ENCODE data around the gene UVRAG. TPM values are rescaled to one million over a fixed set of nuclear protein-coding genes. Genes with fewer than 3 reads are reported as not detected.

UVRAG gene
- total RNA-seq, 3 donors from 2014 or later (not counting 1 experiment from before 2014, with no cell fraction given): 39.9 to 52.5 (median 41.4) TPM

- H3K27me3 Mint-ChIP-seq (ENCODE audit: low read depth in 2 of 2): no peaks in the 10 kb centered on the region
- H3K4me1 ChIP-seq (ENCODE audit: control insufficient read depth, insufficient read depth, low read length): no peaks in the 10 kb centered on the region
- peaks cover 13% of the 10 kb centered on the region for H3K36me3 Mint-ChIP-seq
- no peak overlapping the region for H3K4me3 Mint-ChIP-seq
- no peaks in the 10 kb centered on the region for H3K27me3 ChIP-seq (ENCODE audit: control insufficient read depth, insufficient read depth, low read length)
- peaks cover 32% of the 10 kb centered on the region for H3K36me3 ChIP-seq (ENCODE audit: control insufficient read depth, insufficient read depth, low read length)
- intact Hi-C loops (cut with micrococcal nuclease): no loop called here
- H3K4me1 Mint-ChIP-seq: peaks cover 0 to 9% of the 10 kb centered on the region in 2 donors
- DNase-seq (no peak), ATAC-seq (no peak)
- H3K27ac ChIP-seq (ENCODE audit: low read length): no peak overlapping the region
- H3K27ac Mint-ChIP-seq: no peak overlapping the region
- H3K9me3 ChIP-seq (ENCODE audit: control insufficient read depth, insufficient read depth, low read length): no peaks in the 10 kb centered on the region
- TF ChIP-seq CTCF (IDR thresholded peaks at IDR 0.05): no peak
- 100% methylated on average over 3 of the region's 3 CpGs for WGBS (ENCODE audit: insufficient coverage)
- peaks cover 0 to 2% of the 10 kb centered on the region in 2 donors for H3K9me3 Mint-ChIP-seq
- H3K4me3 ChIP-seq (ENCODE audit: low read length): no peak overlapping the region
Observed at GRCh38 chr11:76004400-76004799, 189.4 kb downstream of the UVRAG start.

DNA sequence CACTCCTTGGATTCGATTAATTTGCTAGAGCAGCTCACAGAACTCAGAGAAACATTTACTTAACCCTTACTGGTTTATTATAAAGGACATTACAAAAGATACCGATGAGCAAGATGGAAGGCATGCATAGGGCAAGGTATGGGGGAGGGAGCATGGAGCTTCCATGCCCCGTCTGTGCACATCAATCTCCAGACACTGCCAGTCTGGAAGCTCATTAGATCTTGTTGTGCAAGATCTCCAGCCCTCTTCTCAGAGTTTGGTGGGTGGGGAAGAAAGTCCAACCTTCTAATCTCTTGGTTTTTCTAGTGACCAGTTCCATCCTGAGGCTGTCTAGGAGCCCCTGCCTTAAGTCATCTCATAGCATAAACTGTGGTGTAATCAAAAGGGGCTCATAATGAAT is 190.7 kb downstream of the UVRAG start:
- intact Hi-C loops (cut with micrococcal nuclease): no loop called here
- no peak overlapping the region for H3K4me3 ChIP-seq (ENCODE audit: low read length)
- WGBS (ENCODE audit: insufficient coverage): 100% methylated on average over 3 of the region's 3 CpGs
- H3K27me3 ChIP-seq (ENCODE audit: control insufficient read depth, insufficient read depth, low read length): no peaks in the 10 kb centered on the region
- TF ChIP-seq CTCF (IDR thresholded peaks at IDR 0.05): no peak
- peaks cover 40% of the 10 kb centered on the region for H3K36me3 ChIP-seq (ENCODE audit: control insufficient read depth, insufficient read depth, low read length)
- no peak overlapping the region for H3K27ac ChIP-seq (ENCODE audit: low read length)
- Mint-ChIP-seq H3K4me1 (peaks cover 0 to 9% of the 10 kb centered on the region in 2 donors), H3K4me3 (no peak overlapping the region), H3K27ac (no peak overlapping the region), H3K27me3 (ENCODE audit: low read depth in 2 of 2) (no peaks in the 10 kb centered on the region), H3K36me3 (peaks cover 13% of the 10 kb centered on the region), H3K9me3 (peaks cover 0 to 2% of the 10 kb centered on the region in 2 donors)
- DNase-seq (no peak), ATAC-seq (no peak)
- H3K9me3 ChIP-seq (ENCODE audit: control insufficient read depth, insufficient read depth, low read length): no peaks in the 10 kb centered on the region
- no peaks in the 10 kb centered on the region for H3K4me1 ChIP-seq (ENCODE audit: control insufficient read depth, insufficient read depth, low read length)

DNA sequence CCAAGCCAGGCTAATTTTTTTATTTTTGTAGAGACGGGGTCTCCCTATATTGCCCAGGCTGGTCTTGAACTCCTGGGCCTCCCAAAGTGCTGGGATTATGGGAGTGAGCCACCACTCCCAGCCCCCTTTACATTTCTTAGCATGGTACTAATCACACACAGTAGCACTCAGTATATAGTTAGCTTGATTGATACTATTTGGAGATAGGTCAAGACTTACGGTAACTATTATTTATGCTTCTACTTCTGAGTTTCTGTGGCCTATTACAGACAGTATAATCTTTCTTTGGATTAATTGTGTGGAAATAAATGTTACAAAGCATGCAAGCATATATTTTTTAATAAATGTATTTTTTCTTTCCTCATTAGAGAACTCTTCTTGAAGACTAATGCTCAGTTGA is 192.2 kb downstream of the UVRAG start:
- WGBS (ENCODE audit: insufficient coverage): 83% methylated on average over 1 of the region's 2 CpGs
- H3K36me3 ChIP-seq (ENCODE audit: control insufficient read depth, insufficient read depth, low read length): peaks cover 40% of the 10 kb centered on the region
- no peak for DNase-seq

More for the DNA sequence above, 192.2 kb downstream of the UVRAG start:
- Histone ChIP-seq H3K27me3 (ENCODE audit: control insufficient read depth, insufficient read depth, low read length) (no peaks in the 10 kb centered on the region), H3K27ac (ENCODE audit: low read length) (no peak overlapping the region), H3K9me3 (ENCODE audit: control insufficient read depth, insufficient read depth, low read length) (no peaks in the 10 kb centered on the region), H3K4me1 (ENCODE audit: control insufficient read depth, insufficient read depth, low read length) (no peaks in the 10 kb centered on the region), H3K4me3 (ENCODE audit: low read length) (no peak overlapping the region)
- intact Hi-C loops (cut with micrococcal nuclease): no loop called here
- Mint-ChIP-seq H3K9me3 (no peaks in the 10 kb centered on the region), H3K36me3 (peaks cover 13% of the 10 kb centered on the region), H3K4me3 (no peak overlapping the region), H3K4me1 (peaks cover 0 to 10% of the 10 kb centered on the region in 2 donors), H3K27me3 (ENCODE audit: low read depth in 2 of 2) (no peaks in the 10 kb centered on the region), H3K27ac (no peak overlapping the region)
- no peak for TF ChIP-seq CTCF (IDR thresholded peaks at IDR 0.05)
- ATAC-seq: no peak

Measured in natural killer cell (primary cell).